D721Med (cell line): ENCODE results near the gene ELK1.

Experiments used
- DNase-seq: peaks from one replicate; pipeline ENCODE4 v3.0.0; 2011; ENCODE audit warnings: low spot score; ENCODE audit not compliant: insufficient read length
- FAIRE-seq: peaks from 2 replicates; lab custom pipeline; 2011; peaks lifted over from hg19 to GRCh38; lab: Jason Lieb, UNC
- TF ChIP-seq, protein P1 (sequence below): IDR thresholded peaks from 2 replicates; pipeline ENCODE4 v1.5.1; 2012; ENCODE audit warnings: mild to moderate bottlenecking, control low read depth; ENCODE audit not compliant: insufficient read depth; ENCODE audit errors: missing control alignments

ELK1 gene

GRCh38 chrX:47658301-47658683, 7.9 kb upstream of the ELK1 start:
- DNase-seq = no peak
- TF ChIP-seq, protein P1, sequence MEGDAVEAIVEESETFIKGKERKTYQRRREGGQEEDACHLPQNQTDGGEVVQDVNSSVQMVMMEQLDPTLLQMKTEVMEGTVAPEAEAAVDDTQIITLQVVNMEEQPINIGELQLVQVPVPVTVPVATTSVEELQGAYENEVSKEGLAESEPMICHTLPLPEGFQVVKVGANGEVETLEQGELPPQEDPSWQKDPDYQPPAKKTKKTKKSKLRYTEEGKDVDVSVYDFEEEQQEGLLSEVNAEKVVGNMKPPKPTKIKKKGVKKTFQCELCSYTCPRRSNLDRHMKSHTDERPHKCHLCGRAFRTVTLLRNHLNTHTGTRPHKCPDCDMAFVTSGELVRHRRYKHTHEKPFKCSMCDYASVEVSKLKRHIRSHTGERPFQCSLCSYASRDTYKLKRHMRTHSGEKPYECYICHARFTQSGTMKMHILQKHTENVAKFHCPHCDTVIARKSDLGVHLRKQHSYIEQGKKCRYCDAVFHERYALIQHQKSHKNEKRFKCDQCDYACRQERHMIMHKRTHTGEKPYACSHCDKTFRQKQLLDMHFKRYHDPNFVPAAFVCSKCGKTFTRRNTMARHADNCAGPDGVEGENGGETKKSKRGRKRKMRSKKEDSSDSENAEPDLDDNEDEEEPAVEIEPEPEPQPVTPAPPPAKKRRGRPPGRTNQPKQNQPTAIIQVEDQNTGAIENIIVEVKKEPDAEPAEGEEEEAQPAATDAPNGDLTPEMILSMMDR = no peak
- no peak for FAIRE-seq

GRCh38 chrX:47651043-47651905, 911 bp upstream of the ELK1 start:
- FAIRE-seq (no peak), DNase-seq (no peak)
- TF ChIP-seq, protein P1 = no peak

- FAIRE-seq (no peak), DNase-seq (no peak)
- TF ChIP-seq, protein P1 = no peak
Measured at GRCh38 chrX:47649781-47650163, 591 bp downstream of the ELK1 start.

- DNase-seq (no peak), FAIRE-seq (no peak)
- TF ChIP-seq, protein P1 = no peak
Measured at GRCh38 chrX:47649271-47649670, 1.1 kb downstream of the ELK1 start.

- TF ChIP-seq, protein P1 = no peak
- peak; percentile 73 for FAIRE-seq
- DNase-seq = no peak
Measured at GRCh38 chrX:47648376-47648775, 2.0 kb downstream of the ELK1 start.

DNA sequence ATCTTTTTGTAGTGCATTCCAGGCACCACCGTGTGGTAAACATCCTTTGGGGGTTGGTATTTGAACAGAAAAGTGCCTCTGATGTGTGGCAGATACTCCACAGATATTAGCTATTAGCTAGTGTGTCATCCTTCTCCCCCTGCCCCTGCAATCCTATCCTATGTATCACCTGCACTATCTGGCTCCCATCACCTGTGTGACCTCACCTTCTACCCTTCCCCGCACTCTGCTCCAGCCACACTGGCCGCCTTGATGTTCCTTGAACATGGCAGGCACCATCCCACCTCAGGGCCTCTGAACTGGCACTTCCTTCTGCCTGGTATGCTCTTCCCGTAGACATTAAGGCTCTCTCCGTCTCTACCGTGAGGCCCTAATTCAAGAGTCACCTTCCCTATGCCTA, 3.7 kb downstream of the ELK1 start:
- DNase-seq = no peak
- FAIRE-seq = no peak
- TF ChIP-seq, protein P1 = no peak

DNA sequence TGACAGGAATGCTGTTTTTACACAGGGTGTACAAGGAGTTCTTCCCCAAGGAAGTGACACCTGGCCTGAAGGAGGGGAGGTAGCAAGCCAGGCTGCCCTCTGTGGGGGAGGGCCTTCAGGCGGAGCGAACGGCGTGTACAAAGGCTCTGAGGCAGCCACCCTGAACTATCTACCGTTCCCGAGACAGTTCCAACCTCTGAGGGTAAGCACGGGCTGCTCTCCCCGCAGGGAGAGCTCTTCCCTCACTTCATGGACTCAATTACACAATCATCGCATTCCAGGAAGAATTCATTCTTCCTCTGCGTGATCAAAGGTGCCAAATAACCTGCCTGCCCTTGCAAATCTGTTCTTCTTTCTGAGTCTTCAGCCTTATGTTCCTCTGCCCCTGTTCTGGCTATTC, 4.8 kb downstream of the ELK1 start:
- DNase-seq = no peak
- TF ChIP-seq, protein P1 = no peak
- no peak for FAIRE-seq
